Neural crest cell (in vitro differentiated cells): Measurements from ENCODE around the gene E2F3. TPM values are rescaled to one million over a fixed set of nuclear protein-coding genes. Genes with fewer than 3 reads are reported as not detected.
A peak's percentile ranks its signal among the peaks of the same experiment; 100 is the strongest.

Experiments used
- DNase-seq: peaks from one replicate; pipeline ENCODE4 v3.0.0; 2021; ENCODE audit warnings: low read depth, mixed read lengths, low spot score
- H3K27ac Mint-ChIP-seq: one replicate; pipeline ENCODE4 v1.8.0; 2021; ENCODE audit warnings: mild to moderate bottlenecking, mixed read lengths; ENCODE audit not compliant: unreplicated experiment
- H3K27me3 Mint-ChIP-seq: 2 replicates; pipeline ENCODE4 v1.8.0; 2021; ENCODE audit warnings: low read depth, mild to moderate bottlenecking, mixed read lengths
- H3K36me3 Mint-ChIP-seq: 2 replicates; pipeline ENCODE4 v1.8.0; 2021; ENCODE audit warnings: low read depth, mild to moderate bottlenecking, mixed read lengths
- H3K4me1 Mint-ChIP-seq: 2 replicates; pipeline ENCODE4 v1.8.0; 2021; ENCODE audit warnings: mixed read lengths
- H3K4me3 Mint-ChIP-seq: one replicate; pipeline ENCODE4 v1.8.0; 2021; ENCODE audit warnings: mild to moderate bottlenecking, mixed read lengths
- H3K9me3 Mint-ChIP-seq: 2 replicates; pipeline ENCODE4 v1.8.0; 2021; ENCODE audit warnings: mixed read lengths
- CTCF ChIP-seq: fragments of 200-600 bp; sonication (generic); conservative IDR thresholded peaks from 2 replicates; pipeline ENCODE4 v1.5.0; 2021; ENCODE audit warnings: antibody characterized with exemption, mild to moderate bottlenecking
- total RNA-seq: library from RNA; stranded (reverse); gene quantifications from 2 replicates; pipeline ENCODE4 v1.2.1, GENCODE V29; 2021

Gene E2F3
- total RNA-seq, 1 donor from 2014 or later, result 43.8 TPM

DNA sequence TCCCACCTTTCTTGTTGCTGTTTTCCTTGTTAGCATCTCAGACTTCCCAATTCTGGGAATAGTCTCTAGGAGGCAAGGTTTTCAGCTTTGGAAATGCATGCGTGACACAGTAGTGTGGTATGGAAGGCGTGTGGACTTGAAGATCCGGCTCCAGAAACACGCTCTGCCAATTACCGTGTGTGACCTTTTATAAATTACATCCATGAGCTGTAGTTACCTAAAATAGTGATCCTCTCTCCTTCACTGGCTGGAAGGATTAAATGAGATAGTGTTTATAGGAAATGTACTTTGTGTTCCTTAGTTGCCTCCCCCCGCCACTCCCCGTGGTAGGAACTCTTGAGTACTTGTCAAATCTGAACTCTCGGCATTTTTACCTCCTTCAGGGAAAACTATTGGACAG is 13.0 kb downstream of the E2F3 start:
- no peak for DNase-seq
- peaks cover 50% of the 10 kb centered on the region for H3K4me1 Mint-ChIP-seq
- peaks cover 3% of the 10 kb centered on the region for H3K36me3 Mint-ChIP-seq
- H3K27ac Mint-ChIP-seq, result no peak overlapping the region
- H3K27me3 Mint-ChIP-seq, result no peaks in the 10 kb centered on the region
- H3K4me3 Mint-ChIP-seq, result no peak overlapping the region
- TF ChIP-seq CTCF, result no peak
- no peaks in the 10 kb centered on the region for H3K9me3 Mint-ChIP-seq

DNA sequence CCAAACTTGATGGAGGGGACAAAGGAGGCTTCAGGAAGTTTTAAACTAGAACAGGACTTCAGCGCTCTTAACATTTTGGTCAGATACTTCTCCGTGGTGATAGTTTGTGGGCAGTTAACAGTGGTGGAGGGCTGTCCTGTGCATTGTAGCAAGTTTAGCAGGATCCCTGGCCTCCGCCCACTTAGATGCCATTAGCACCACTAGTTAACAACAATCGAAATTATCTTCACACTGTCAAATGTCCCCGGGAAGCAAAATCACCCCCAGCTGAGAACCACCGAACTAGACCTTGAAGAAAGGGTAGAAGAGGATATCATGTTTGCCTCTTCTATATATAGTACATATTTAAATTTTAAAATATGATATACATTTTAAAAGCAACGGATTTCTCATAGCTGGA is 13.6 kb downstream of the E2F3 start:
- H3K9me3 Mint-ChIP-seq, result no peaks in the 10 kb centered on the region
- H3K27me3 Mint-ChIP-seq, result no peaks in the 10 kb centered on the region
- no peak for TF ChIP-seq CTCF
- no peak overlapping the region for H3K27ac Mint-ChIP-seq
- H3K4me3 Mint-ChIP-seq, result no peak overlapping the region
- no peak for DNase-seq
- peaks cover 3% of the 10 kb centered on the region for H3K36me3 Mint-ChIP-seq
- peaks cover 50% of the 10 kb centered on the region for H3K4me1 Mint-ChIP-seq

DNA sequence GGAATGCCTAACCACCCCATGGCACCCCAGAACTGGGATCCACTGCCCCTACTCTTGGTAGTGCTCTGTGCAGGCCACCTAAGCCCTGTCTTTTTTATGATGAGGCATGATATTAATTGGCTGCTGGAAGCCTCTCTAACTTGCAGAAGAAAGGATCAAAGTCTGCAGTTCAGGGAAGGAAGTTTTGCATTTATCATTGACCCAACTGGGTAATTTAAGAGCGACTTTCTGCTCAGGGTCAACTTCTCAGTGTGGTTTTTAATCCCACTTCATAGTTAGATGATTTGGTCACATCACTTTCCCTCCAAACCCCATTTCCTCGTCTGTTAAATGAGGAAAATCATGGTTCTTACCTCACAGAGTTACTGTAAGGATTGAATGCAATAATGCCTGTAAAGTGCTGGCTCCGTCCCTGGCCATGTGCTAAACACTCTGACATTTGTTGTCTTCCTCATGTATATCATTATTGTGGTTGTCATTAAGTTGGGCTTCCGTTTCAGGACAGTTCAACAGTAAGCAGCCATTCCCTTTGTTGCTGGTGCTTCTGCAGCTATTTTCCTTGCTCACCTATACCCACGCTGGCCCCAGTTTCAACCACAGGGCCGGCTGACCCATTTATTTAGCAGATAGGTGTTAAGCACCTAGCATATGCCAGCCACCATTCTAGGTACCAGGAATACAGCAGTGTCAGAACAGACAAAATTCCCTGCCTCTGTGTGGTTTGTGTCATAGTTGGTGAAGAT is 14.2 kb downstream of the E2F3 start:
- peaks cover 5% of the 10 kb centered on the region for H3K36me3 Mint-ChIP-seq

DNA sequence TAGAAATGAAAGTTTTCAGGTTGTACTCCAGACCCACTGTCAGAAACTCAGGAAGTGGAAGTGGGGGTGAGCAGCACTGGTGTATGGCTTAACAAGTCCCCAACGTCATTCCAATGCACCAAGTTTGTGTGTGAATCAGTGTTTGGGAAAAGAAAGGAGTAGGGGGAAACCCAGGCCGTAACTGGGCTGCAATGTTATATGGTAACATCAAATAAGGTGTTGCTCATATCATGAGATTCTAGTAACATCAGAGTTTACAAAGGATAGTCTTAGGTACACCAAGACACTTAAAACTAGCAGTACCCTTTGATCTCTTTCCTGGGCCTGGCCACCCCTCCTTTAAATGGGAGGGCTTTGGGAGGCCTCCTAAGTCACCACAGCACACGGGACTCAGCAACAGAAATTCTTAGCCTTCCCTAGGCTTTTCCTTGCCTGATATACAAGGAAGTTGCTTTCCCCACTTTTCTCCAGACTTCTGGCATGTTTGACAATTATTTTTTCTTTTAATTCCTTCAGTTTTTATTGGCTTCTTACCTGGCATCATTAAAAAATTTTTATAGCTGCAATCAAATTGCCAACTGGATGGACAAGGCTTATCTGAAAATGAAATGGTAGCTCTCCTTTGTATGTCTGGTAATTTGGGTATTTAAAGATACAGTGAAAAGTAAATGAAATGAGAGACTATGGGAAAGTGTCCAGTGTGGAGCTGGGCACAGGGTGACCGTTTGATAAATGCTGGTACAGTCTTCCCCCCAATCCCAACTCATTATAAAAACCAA is 15.1 kb downstream of the E2F3 start:
- no peaks in the 10 kb centered on the region for H3K27me3 Mint-ChIP-seq
- no peak for TF ChIP-seq CTCF
- peaks cover 40% of the 10 kb centered on the region for H3K4me1 Mint-ChIP-seq
- no peak overlapping the region for H3K4me3 Mint-ChIP-seq
- H3K9me3 Mint-ChIP-seq, result no peaks in the 10 kb centered on the region
- peaks cover 11% of the 10 kb centered on the region for H3K36me3 Mint-ChIP-seq
- H3K27ac Mint-ChIP-seq, result no peak overlapping the region
- DNase-seq, result no peak

More for the DNA sequence above, 14.2 kb downstream of the E2F3 start:
- Mint-ChIP-seq H3K4me1 (peaks cover 49% of the 10 kb centered on the region), H3K9me3 (no peaks in the 10 kb centered on the region), H3K27me3 (no peaks in the 10 kb centered on the region), H3K4me3 (no peak overlapping the region), H3K27ac (peak overlapping the region; percentile 21)
- DNase-seq, result no peak
- no peak for TF ChIP-seq CTCF

- Mint-ChIP-seq H3K4me3 (no peak overlapping the region), H3K27ac (no peak overlapping the region), H3K36me3 (peaks cover 12% of the 10 kb centered on the region), H3K9me3 (no peaks in the 10 kb centered on the region), H3K27me3 (no peaks in the 10 kb centered on the region), H3K4me1 (peaks cover 33% of the 10 kb centered on the region)
- TF ChIP-seq CTCF, result no peak
- no peak for DNase-seq
Observed at GRCh38 chr6:20417819-20418218, 16.1 kb downstream of the E2F3 start.
